GM21447 (cell line): ENCODE measurements around the gene PFN3.
A peak's percentile ranks its signal among the peaks of the same experiment; 100 is the strongest.

Experiments
- ATAC-seq: cut with Tn5 transposase; IDR thresholded peaks from one replicate; pipeline ENCODE4 v1.9.1; 2021; ENCODE audit not compliant: unreplicated experiment

The PFN3 gene

DNA sequence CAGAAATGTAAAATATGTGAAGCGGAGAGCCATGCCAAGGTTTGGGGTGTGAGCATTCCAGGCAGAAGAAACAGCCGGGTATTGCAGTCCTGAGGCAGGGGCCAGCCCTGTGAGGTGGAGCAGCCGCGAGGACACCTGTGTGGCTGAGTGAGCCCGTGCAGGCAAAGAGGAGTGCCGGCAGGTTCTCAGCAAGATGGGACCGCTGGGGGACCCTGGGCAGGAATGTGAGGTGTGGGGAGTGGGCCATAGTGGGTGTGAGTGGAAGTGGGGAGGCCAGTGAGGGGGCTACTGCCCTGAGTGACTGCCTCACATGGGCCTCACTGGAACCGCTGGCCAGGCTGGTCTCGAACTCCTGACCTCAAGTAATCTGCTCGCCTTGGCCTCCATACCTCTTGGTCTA, 38.0 kb upstream of the PFN3 start:
- ATAC-seq: no peak

DNA sequence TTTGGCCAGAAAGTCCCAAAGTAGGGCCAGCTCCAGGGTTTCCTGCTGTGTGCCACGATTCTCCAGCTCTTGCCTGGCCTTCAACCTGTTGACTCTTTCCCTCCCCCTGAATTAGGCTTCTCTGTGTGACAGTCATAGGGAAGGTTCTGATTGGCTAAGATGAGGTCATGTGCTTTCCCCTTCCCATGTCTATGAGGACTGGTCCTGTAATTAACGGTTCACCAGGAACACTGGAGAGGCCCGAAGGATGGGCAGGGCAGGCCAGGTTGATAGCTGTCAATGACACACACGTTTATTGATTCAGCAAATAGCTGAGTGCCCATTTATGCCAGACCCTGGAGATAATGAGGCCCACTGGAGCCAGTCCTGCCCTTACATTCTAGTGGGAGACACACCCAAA, 37.2 kb upstream of the PFN3 start:
- no peak for ATAC-seq

DNA sequence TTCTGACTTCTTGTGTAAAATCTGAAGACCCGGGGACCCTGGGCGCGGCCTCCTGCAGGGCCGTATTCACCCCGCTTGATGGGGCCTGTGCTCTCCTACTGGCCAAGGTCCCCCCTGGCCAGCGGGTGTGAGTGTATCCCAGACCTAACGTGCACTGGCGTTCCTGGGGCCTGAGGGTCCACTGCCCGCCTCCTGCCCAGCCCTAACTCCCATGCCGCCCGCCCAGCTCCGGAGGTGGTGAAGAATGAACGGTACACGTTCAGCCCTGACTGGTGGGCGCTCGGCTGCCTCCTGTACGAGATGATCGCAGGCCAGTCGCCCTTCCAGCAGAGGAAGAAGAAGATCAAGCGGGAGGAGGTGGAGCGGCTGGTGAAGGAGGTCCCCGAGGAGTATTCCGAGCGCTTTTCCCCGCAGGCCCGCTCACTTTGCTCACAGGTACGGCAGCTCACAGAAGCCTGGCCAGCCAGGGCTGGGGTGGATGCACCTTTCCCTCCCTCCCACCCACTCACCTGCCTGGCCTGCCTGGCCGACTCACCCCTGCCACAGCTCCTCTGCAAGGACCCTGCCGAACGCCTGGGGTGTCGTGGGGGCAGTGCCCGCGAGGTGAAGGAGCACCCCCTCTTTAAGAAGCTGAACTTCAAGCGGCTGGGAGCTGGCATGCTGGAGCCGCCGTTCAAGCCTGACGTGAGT, 35.5 kb upstream of the PFN3 start:
- ATAC-seq: no peak

DNA sequence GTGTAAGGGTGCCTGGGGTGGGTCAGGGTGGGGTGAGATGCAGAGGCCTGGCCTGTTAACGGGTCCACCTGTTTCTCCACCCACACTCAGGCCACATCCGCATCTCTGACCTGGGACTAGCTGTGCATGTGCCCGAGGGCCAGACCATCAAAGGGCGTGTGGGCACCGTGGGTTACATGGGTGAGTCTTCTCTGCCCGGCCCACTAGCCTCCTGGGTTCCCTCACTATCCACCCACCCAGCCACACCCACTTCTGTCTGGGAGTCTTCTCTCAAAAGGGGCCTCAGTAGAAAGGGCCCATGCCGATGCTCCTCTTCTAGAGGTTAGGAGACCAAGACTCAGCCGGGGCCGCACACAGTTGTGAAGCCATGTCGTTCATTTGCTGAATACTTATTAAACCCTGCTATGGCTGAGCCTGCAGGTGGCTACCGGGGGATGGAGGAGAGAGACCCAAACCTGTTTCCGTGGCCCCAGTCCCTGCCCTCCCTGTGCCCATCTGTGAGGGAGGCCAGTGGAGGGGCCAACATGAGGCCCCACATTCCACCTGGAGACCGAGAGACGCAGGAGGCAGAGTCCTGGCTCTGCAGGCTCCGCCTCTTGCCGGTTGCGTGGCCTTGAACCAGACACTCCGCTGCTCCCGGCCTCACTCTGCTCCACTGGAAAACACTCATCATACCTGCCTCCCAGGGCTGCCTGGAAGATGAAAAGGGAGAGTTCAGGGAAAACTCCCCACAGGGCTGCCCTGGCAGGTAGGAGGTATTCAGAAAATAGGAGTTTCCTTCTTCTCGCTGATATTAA, 34.7 kb upstream of the PFN3 start:
- no peak for ATAC-seq

DNA sequence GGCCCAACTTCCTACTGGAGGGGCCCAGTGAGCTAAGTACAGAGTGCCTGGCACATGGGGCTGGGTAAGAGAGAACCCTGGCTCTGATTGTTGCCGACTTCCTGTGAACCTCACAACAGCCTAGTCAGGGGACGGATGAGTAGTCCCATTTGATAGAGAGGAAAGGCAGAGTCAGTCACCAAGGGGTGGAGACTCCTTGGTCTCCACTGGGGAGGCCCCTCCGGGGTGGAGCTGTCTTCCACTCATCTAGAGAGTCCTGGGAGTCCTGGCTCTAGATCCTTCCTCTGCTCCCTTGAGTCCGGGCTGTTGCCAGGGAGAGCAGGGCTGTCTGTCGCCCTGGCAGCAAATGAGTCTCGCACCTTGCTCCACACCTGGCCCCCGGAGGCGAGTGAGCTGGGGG, 34.0 kb upstream of the PFN3 start:
- ATAC-seq: no peak

DNA sequence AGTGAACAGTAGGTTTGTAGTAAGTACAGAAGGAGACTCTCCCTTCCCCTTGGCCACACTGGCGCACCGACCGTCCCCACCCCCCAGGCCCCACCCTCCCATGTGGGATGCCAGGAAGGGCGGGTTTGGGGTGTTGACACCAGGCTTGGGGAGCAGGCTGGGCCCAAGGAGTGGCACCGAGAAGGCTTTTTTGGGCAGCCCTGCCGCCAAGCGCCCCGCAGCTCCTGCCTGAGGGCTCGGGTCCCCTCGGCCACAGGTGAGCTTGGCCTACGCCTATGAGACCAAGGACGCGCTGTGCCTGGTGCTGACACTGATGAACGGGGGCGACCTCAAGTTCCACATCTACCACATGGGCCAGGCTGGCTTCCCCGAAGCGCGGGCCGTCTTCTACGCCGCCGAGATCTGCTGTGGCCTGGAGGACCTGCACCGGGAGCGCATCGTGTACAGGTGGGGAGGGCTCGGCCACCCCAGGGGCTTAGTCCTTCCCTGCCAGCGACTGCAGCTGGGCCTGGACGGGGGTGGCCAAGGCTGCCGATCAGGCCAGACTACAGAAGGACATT, 33.3 kb upstream of the PFN3 start:
- ATAC-seq: no peak

DNA sequence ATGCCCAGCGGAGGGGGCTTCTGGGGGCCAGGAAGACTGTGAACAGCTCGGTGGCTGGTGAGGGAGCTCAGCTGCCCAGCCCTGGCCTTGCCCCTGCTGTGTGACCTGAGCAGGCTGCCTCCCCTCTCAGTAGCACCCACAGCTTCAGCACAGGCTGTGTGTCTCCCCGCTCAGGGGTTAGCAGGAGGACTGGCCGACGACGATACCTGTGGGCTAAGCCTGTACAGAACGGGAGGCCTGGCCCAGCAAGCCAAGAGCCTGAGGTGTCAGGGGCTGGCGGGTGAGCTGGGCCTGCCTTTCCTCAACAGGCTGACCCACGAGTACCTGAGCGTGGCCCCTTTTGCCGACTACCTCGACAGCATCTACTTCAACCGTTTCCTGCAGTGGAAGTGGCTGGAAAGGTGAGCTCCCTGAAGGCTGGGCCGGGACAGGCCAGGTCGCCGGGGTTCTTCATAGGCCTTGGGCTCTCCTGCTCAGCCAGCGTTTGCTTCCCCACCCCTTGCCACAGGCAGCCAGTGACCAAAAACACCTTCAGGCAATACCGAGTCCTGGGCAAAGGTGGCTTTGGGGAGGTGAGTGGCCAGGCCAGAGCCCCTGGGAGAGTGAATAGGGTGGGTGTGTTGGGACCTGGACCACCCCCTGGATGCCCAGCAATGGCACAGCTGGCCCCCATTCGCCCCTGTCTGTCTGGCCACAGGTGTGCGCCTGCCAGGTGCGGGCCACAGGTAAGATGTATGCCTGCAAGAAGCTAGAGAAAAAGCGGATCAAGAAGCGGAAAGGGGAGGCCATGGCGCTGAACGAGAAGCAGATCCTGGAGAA, 32.6 kb upstream of the PFN3 start:
- ATAC-seq: no peak

DNA sequence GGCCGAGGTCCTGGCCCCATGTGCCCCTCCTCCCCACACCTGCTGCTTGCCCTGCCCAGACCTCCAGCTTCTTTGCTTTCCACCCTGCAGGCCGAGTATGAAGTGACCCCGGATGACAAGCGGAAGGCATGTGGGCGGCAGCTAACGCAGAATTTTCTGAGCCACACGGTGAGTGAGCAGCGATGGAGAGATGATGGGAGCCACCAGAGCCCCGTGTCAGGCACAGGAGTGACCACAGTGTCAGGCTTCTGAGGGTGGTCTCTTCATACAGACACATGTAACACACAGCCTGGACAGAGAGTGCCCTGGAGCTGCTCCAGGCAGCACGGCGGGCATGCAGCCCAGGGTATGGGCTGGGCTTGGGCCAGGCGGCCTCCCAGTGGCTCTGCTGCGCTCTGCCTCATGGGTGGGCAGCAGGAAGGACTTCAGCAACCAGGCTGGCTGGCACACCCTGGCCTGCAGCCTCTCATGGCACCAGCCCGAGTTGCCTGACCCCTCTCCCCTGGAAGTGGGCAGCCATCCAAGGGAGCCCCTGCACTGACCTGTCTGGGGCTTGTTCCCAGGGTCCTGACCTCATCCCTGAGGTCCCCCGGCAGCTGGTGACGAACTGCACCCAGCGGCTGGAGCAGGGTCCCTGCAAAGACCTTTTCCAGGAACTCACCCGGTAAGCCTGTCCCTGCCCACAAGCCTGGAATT, 31.8 kb upstream of the PFN3 start:
- ATAC-seq: no peak

DNA sequence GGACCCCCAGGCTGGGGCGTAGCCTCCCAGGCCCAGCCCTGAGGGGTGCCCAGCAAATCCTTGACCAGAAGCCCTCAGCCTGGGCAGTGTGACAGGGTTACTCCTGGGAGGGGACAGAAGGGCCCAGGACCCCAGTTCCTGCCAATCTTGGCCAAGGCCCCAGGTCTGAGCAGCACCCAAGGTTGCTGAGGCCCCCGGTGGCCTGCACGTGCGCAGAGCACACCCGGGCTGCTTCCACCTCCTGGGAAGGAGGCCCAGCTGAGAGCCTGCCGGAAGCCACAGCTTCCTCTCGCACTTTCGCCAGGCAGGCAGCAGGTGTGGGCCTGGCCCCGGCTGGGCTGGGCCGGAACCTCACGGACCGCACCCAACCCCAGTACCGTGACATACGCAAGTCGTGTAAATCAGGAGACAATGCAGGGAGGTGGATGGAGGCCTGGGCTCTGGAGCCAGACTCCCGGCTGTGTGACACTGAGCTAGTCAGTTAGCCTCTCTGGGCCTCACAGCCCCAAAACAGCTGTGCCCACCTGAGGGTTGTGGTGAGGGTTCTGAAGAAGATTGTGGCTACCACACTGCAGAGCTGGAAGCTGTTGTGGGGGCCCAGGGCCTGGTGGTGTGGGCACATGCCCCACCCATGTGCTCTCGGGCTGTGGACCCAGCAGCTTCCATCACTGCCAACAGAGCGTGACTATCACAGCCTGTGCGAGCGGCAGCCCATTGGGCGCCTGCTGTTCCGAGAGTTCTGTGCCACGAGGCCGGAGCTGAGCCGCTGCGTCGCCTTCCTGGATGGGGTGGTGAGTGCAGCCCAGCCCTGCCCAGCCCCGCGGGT, 31.1 kb upstream of the PFN3 start:
- ATAC-seq: peak; percentile 42

DNA sequence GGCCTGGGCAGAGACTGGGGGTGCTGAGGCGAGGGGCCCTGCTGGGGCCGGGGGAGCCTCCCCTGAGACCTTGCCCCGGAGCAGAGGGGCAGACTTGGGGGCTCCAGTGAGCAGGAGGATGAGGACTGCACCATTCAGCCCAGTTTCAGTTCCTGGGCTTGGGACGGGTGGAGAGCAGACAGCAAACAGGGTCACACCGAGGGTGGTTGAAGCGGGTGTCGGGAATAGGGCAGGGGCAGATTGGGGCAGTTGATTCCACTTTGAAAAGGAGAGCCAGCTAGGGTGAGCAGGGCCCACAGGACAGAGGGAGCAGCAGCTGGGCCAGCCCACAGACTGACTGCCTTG, 30.5 kb upstream of the PFN3 start:
- no peak for ATAC-seq

DNA sequence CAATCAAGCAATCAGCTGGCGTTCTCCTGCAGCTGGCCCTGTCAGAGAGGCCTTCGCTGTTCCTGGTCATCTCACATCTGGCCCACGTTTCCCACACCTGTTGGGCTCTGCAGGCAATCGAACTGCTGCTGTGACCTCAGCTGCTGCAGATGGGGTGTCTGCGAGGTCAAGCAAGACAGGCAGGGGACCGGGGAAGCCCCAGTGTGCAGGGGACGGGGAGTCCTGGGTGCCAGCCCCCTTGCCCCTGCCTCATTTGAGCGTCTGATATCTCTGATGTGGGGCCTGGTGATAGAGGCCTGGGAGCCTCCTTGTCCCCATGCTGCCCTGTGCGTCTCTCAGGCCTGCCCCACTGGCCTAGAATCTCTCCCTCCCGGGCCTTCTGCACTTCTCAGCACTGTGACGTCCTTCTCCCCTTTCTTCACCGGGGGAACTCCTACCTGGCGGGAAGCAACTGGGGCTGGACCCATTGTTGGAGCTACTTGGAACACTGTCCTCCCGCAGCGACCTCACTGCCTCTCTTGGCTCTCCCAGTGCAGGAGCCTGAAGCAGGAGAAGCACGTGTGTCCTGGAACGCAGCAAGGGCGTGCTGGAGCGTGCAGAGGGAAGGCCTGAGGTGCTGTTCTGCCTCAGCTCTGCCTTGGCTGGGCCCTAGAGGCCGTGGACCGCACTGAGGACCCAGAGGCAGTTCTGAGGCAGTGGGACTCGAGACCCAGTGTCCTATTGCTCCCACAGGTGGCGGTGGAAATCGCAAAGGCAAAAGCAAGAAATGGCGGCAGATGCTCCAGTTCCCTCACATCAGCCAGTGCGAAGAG, 29.9 kb upstream of the PFN3 start:
- no peak for ATAC-seq

DNA sequence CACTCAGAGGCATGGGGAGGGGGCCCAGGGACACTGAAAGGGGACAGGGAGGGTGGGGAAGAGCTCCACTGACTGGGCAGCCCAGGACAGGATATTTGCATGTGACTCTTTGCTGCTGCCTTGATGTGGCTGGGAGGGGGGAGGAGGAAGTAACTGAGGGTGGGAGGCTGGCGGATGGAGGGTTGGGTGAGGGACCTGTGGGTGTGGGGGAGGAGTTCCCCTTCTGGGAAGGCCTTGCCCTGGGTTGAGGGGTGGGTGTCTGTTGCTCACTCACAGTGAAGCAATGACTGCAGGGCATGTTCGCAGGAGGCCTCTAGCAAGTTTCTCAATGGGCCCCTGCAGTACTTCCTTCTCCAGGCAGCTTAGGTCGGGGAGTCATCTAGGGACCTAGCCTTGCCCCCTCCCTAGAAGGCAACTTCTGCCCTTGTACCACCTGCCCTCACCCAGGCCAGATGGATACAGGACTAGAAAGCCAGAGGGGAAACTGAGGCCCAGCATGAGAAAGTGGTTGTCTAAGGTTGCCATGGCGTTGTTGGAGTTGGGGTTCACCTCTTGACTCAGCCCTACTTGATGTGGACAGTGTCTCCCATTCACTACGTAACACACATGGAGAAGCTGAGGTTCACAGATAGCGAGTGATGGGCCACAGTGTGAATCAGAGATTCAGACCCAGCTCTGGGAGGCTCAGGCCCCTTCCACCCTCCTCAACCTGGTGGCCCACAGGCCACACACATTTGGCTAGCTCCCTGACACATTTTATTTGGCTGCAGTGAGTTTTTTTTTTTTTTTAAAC, 29.0 kb upstream of the PFN3 start:
- no peak for ATAC-seq

DNA sequence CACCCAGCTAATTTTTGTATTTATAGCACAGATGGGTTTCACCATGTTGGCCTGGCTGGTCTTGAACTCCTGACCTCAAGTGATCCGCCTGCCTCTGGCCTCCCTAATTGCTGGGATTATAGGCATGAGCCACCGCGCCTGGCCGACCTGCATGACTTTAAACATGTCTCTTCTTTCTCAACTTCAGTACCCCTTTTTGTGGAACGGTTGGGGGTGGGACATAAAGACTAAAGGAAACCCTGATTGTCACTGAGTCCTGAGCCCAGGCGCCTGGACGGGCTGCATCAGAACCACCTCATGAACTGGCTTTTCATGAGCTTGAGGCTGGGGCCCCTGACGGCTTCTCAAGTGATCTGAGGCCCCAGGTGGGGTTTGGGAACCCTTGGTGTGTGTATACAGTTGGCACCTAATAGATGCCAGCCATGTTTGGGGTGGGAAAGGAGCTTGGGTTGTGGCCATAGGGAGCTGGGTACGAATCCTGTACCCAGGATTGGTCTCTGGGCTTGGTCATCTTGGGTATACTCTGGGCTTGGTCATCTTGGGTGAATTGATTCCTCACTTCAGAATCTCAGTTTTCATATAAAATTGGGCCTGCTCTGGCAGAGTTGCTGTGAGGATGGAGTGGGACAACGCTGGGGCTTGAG, 28.2 kb upstream of the PFN3 start:
- no peak for ATAC-seq

DNA sequence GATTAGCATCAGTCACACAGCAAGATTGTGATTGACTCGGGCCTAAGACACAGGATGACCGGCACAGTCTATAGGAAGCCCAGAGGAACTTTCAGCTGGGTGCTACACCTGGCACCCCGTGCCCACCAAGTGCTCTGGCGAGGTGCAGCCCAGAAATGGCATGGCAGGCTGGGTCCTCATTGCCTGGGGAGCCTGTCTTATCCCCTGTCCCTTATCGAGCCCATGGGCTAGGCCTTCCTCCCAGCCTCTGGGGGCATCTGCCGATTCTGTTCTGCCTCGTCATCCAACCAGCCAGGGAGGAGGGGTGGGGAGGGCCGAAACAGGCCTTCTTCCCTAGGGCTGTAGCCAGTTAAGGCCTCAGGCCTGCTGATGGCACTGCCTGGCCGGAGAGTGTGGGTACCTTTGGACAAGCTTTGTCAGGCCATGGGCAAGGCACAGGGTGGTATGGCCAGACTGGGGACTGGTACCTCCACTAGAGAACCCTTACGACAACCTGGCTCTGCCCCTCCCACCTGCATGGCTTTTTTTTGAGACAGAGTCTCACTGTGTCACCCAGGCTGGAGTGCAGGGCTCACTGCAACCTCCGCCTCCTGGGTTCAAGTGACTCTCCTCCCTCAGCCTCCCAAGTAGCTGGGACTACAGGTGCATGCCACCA, 27.6 kb upstream of the PFN3 start:
- ATAC-seq: no peak

DNA sequence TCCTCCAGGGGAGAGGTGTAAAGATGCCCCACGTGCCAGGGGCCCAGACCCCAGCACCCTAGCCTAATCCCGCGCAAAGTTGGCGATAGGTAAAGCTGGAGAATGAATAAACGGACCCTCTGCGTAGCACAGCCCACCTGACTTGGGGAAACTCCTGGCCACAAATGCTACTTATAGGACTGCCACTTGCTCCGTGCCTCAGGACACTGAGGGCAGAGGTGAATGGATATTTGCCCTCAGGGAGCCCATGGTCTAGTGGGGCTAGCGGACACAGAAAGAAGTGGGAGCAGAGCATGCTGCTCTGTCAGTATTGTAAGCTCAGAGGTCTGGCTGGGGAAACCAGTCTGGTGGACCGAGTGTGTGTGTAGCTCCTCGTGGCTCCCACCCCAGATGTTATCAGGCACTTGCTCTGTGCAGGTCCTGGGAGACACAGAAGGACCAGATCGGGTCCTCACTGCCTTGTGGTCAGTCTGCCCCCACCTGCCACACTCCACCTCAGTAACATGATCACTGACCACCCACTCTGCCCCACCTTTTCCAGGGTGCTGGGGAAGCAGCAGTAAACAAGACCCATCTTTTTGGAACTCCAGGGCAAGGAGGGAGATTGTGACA, 26.9 kb upstream of the PFN3 start:
- ATAC-seq: no peak

DNA sequence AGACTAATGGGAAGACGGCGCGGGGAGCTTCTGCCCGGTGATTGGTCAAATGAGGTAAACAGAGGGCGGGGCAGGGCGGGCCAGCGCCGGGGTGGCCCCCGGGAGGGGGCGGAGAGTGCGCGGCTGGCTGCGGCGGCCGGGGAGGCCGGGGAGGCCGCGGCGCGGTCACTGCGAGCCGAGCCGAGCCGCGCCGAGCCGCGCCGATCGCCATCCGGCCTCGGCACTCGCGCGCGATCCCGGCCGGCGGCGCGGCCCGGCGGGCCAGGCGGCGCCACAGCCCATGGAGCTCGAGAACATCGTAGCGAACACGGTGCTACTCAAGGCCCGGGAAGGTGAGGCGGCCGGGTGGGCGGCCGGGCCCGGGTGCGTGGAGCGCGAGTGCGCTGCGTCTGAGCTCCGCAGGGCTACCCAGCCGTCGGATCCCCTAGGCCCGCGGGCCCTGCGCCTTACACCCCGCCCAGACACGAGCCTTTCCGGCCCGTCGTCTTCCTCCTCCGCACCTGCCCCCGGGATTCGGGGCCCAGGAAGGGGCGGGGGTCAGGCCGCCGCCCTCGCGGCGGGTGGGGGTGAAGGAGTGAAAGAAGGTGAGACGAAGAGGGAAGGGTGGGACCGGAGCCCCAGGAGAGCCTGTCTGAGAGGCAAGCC, 26.2 kb upstream of the PFN3 start, which contains the start of gene GRK6:
Gene GRK6 (plus strand): TSS at position 111 of the 645 bp plus-strand sequence. CDS start 170 bp downstream, at position 281.
- ATAC-seq: no peak
